Spleen (tissue), 11 donors: ENCODE data around the gene FUT7. TPM values are rescaled to one million over a fixed set of nuclear protein-coding genes. Genes with fewer than 3 reads are reported as not detected.

Experiments
- DNase-seq: peaks from one replicate; pipeline ENCODE4 v3.0.0-alpha.2; 2020
- H3K27ac ChIP-seq, 8 donors: fragments of 200-600 bp; sonication (generic) in 7 of 8; 1 replicate in 4 of 8; 2 replicates in 4 of 8; pipeline versions ENCODE4 v1.5.0 to v1.8.0; 2016 to 2021; ENCODE audit warnings: inconsistent platforms in 4 of 8, mild to moderate bottlenecking in 4 of 8, moderate library complexity in 1 of 8
- H3K27me3 ChIP-seq, 7 donors: fragments of 200-600 bp; sonication (generic) in 6 of 7; replicated peaks in 1 of 7; 1 replicate in 4 of 7; 2 replicates in 3 of 7; pipeline versions ENCODE4 v1.5.0 to v1.8.0; 2016 to 2021; ENCODE audit warnings: inconsistent platforms in 3 of 7, mild to moderate bottlenecking in 1 of 7
- H3K36me3 ChIP-seq, 6 donors: fragments of 200-600 bp; sonication (generic) in 5 of 6; 1 replicate in 4 of 6; 2 replicates in 2 of 6; pipeline versions ENCODE4 v1.5.0 to v1.8.0; 2016 to 2021; ENCODE audit warnings: inconsistent platforms in 2 of 6
- H3K4me1 ChIP-seq, 6 donors: fragments of 200-600 bp; sonication (generic) in 5 of 6; 1 replicate in 3 of 6; 2 replicates in 3 of 6; pipeline versions ENCODE4 v1.5.0 to v1.8.0; 2016 to 2021; ENCODE audit warnings: inconsistent platforms in 3 of 6
- H3K4me3 ChIP-seq, 8 donors: fragments of 200-600 bp; sonication (generic) in 7 of 8; 1 replicate in 4 of 8; 2 replicates in 4 of 8; pipeline versions ENCODE4 v1.5.0 to v1.8.0; 2016 to 2021; ENCODE audit warnings: inconsistent platforms in 4 of 8, mild to moderate bottlenecking in 4 of 8, moderate library complexity in 2 of 8
- H3K9me3 ChIP-seq, 8 donors: fragments of 200-600 bp; sonication (generic) in 7 of 8; 1 replicate in 4 of 8; 2 replicates in 4 of 8; pipeline versions ENCODE4 v1.5.0 to v1.8.0; 2016 to 2021; ENCODE audit warnings: inconsistent platforms in 4 of 8
- CTCF ChIP-seq, 11 experiments: fragments of 200-600 bp in 7 of 11; fragments of 450-650 bp in 4 of 11; sonication (generic) in 4 of 11; IDR thresholded peaks in 8 of 11; conservative IDR thresholded peaks in 3 of 11; 1 replicate in 7 of 11; 2 replicates in 4 of 11; pipeline versions ENCODE4 v1.4.0 to v1.8.0; 2016 to 2021; ENCODE audit warnings: antibody characterized with exemption in 11 of 11, inconsistent platforms in 4 of 11, mild to moderate bottlenecking in 1 of 11
- POLR2A ChIP-seq, 3 donors: fragments of 450-650 bp; IDR thresholded peaks; one replicate each; pipeline ENCODE4 v1.5.1; 2017; ENCODE audit warnings: antibody characterized with exemption in 3 of 3, mild to moderate bottlenecking in 1 of 3
- POLR2AphosphoS5 ChIP-seq, 3 donors: sonication (generic); formaldehyde crosslinking; IDR thresholded peaks; one replicate each; pipeline ENCODE4 v1.5.1; 2017; ENCODE audit warnings: antibody characterized with exemption in 3 of 3
- WGBS, 5 donors: extraction: QIAGEN DNeasy Blood & Tissue Kit in 3 of 5; methylation state at CpG; one replicate each; pipeline versions ENCODE4 v1.1.5 to v1.1.7; 2013 to 2018; 5-methylcytosine and 5-hydroxymethylcytosine counted together
- intact Hi-C: fragments of 100-400 bp; cut with DNase I; formaldehyde crosslinking; loops from one replicate; pipeline ENCODE4 v1.15.0; 2023; ENCODE audit warnings: low total_unique reads
- polyA plus RNA-seq, 3 donors: library from polyadenylated mRNA; stranded (reverse); fragments of 200-250 nt; gene quantifications; one replicate each; pipeline ENCODE4 v1.2.1, GENCODE V29; 2013
- total RNA-seq, 7 donors: library from RNA; depleted of rRNA in 3 of 7; stranded (reverse); fragments of >200 nt in 3 of 7; fragmentation: NEBNext Ultra II Directional in 4 of 7; extraction: Animal tissue kit (Norgen Biotek cat#: 25700) in 4 of 7; gene quantifications; one replicate each; pipeline versions ENCODE4 v1.1.0 to v1.2.1, GENCODE V29; 2016 to 2021
- donor health status: healthy with polysubstance abuse.
- donor health status: DM: no; HTN: no; CAD: no; lungs with moderate emphysema.
- donor health status: DM: no; HTN: no; CAD: no.
- donor health status: Bipolar disorder and iron deficiency.
- donor health status: healthy.
- donor health status: DM: no; HTN: no; CAD: no.
- donor health status: DM: yes; HTN: yes; CAD: no.

Gene FUT7
- total and polyA plus RNA-seq, 10 donors, result 4.0 to 14.9 (median 6.3) TPM

GRCh38 chr9:137013571-137013940, 18.3 kb downstream of the FUT7 start:
- 87 to 98% (median 95%) methylated on average over 3 to 20 of the region's 20 CpGs for WGBS, 5 donors
- intact Hi-C loops, result no loop called here
- no peaks in the 10 kb centered on the region for H3K4me1 ChIP-seq
- peaks cover 0 to 97% (median 76%) of the 10 kb centered on the region in 6 donors for H3K36me3 ChIP-seq
- no peak for TF ChIP-seq CTCF (IDR thresholded peaks at IDR 0.05 in 8 of 11, conservative IDR thresholded peaks at IDR 0.05 in 3 of 11)
- no peak overlapping the region for H3K27ac ChIP-seq
- H3K4me3 ChIP-seq, result no peak overlapping the region
- DNase-seq, result no peak
- no peaks in the 10 kb centered on the region for H3K9me3 ChIP-seq
- H3K27me3 ChIP-seq, result no peaks in the 10 kb centered on the region

GRCh38 chr9:137012694-137013570, 19.0 kb downstream of the FUT7 start:
- Histone ChIP-seq H3K9me3 (no peaks in the 10 kb centered on the region), H3K27me3 (no peaks in the 10 kb centered on the region), H3K27ac (no peak overlapping the region), H3K4me1 (no peaks in the 10 kb centered on the region), H3K4me3 (no peak overlapping the region), H3K36me3 (peaks cover 0 to 99% (median 77%) of the 10 kb centered on the region in 6 donors)
- intact Hi-C loops, result no loop called here
- DNase-seq, result no peak
- WGBS, 5 donors, result 89 to 93% (median 91%) methylated on average over 16 to 67 of the region's 67 CpGs
- no peak for TF ChIP-seq POLR2AphosphoS5 (IDR thresholded peaks at IDR 0.05)

- DNase-seq, result no peak
- WGBS, 5 donors, result 89 to 95% (median 91%) methylated on average over 31 to 39 of the region's 39 CpGs
- Histone ChIP-seq H3K27me3 (no peaks in the 10 kb centered on the region), H3K27ac (no peak overlapping the region), H3K36me3 (peaks cover 0 to 99% (median 71%) of the 10 kb centered on the region in 6 donors), H3K4me3 (no peak overlapping the region), H3K4me1 (no peaks in the 10 kb centered on the region), H3K9me3 (no peaks in the 10 kb centered on the region)
- intact Hi-C loops, result no loop called here
- no peak for TF ChIP-seq CTCF (IDR thresholded peaks at IDR 0.05 in 8 of 11, conservative IDR thresholded peaks at IDR 0.05 in 3 of 11)
Observed at GRCh38 chr9:137011907-137012675, 19.8 kb downstream of the FUT7 start.

- DNase-seq, result no peak
- no peak overlapping the region for H3K27ac ChIP-seq
- H3K4me3 ChIP-seq, result no peak overlapping the region
- no peaks in the 10 kb centered on the region for H3K9me3 ChIP-seq
- peaks cover 0 to 90% (median 62%) of the 10 kb centered on the region in 6 donors for H3K36me3 ChIP-seq
- intact Hi-C loops, result no loop called here
- H3K4me1 ChIP-seq, result peaks cover 0 to 8% (median under 1%) of the 10 kb centered on the region in 6 donors
- H3K27me3 ChIP-seq, result no peaks in the 10 kb centered on the region
- 88 to 96% (median 94%) methylated on average over 20 to 24 of the region's 24 CpGs for WGBS, 5 donors
- no peak for TF ChIP-seq POLR2A (IDR thresholded peaks at IDR 0.05)
- TF ChIP-seq POLR2AphosphoS5 (IDR thresholded peaks at IDR 0.05), result no peak
- no peak for TF ChIP-seq CTCF (IDR thresholded peaks at IDR 0.05 in 8 of 11, conservative IDR thresholded peaks at IDR 0.05 in 3 of 11)
Observed at GRCh38 chr9:137011156-137011555, 20.7 kb downstream of the FUT7 start.
